Tibial nerve (tissue), 4 donors: ENCODE results near the gene MAML2. TPM values are rescaled to one million over a fixed set of nuclear protein-coding genes. Genes with fewer than 3 reads are reported as not detected.

ENCODE experiments used
- DNase-seq, 2 donors: peaks; one replicate each; pipeline ENCODE4 v3.0.0-alpha.2; 2019; ENCODE audit warnings: low spot score in 2 of 2
- H3K27ac ChIP-seq, 4 donors: fragments of 200-600 bp; sonication (generic) in 3 of 4; one replicate each; pipeline ENCODE4 v1.5.1; 2017 to 2019; ENCODE audit warnings: mild to moderate bottlenecking in 1 of 4
- H3K27me3 ChIP-seq, 2 donors: fragments of 200-600 bp; sonication (generic) in 1 of 2; one replicate each; pipeline versions ENCODE4 v1.5.1 to v1.6.0; 2017 to 2019
- H3K36me3 ChIP-seq, 3 donors: fragments of 200-600 bp; sonication (generic); one replicate each; pipeline ENCODE4 v1.5.1; 2018 to 2019
- H3K4me1 ChIP-seq, 4 donors: fragments of 200-600 bp; sonication (generic) in 3 of 4; one replicate each; pipeline ENCODE4 v1.5.1; 2017 to 2019
- H3K4me3 ChIP-seq, 4 donors: fragments of 200-600 bp; sonication (generic) in 3 of 4; one replicate each; pipeline ENCODE4 v1.5.1; 2017 to 2019; ENCODE audit warnings: mild to moderate bottlenecking in 1 of 4, moderate library complexity in 1 of 4
- H3K9me3 ChIP-seq, 4 donors: fragments of 200-600 bp; sonication (generic) in 3 of 4; one replicate each; pipeline ENCODE4 v1.5.1; 2017 to 2019
- CTCF ChIP-seq, 5 experiments: fragments of 200-600 bp in 3 of 5; fragments of 450-650 bp in 2 of 5; sonication (generic) in 3 of 5; IDR thresholded peaks; one replicate each; pipeline ENCODE4 v1.5.1; 2016 to 2019; ENCODE audit warnings: antibody characterized with exemption in 5 of 5, mild to moderate bottlenecking in 3 of 5, moderate library complexity in 2 of 5
- EP300 ChIP-seq, 2 donors: sonication (generic); formaldehyde crosslinking; IDR thresholded peaks; one replicate each; pipeline ENCODE4 v1.6.1; 2017; ENCODE audit warnings: antibody characterized with exemption in 2 of 2, mild to moderate bottlenecking in 1 of 2
- POLR2A ChIP-seq, 2 donors: fragments of 450-650 bp; IDR thresholded peaks; one replicate each; pipeline ENCODE4 v1.6.1; 2017; ENCODE audit warnings: antibody characterized with exemption in 2 of 2, mild to moderate bottlenecking in 2 of 2, moderate library complexity in 2 of 2
- WGBS, 2 donors: methylation state at CpG; one replicate each; pipeline ENCODE4 v1.1.5; 2018; 5-methylcytosine and 5-hydroxymethylcytosine counted together
- total RNA-seq, 4 donors: library from RNA; depleted of rRNA; stranded (reverse); fragments of >200 nt; gene quantifications; one replicate each; pipeline ENCODE4 v1.1.0, GENCODE V29; 2016

MAML2 gene
- total RNA-seq, 4 donors from 2014 or later: 20.5 to 38.4 (median 27.9) TPM

GRCh38 chr11:95950905-95951304 lies 392.1 kb downstream of the MAML2 start:
- no peak overlapping the region for H3K27ac ChIP-seq
- peaks cover 0 to 6% (median 0%) of the 10 kb centered on the region in 3 donors for H3K36me3 ChIP-seq
- H3K4me1 ChIP-seq: no peaks in the 10 kb centered on the region
- no peaks in the 10 kb centered on the region for H3K9me3 ChIP-seq
- H3K27me3 ChIP-seq: no peaks in the 10 kb centered on the region
- no peak for DNase-seq
- no peak overlapping the region for H3K4me3 ChIP-seq
- TF ChIP-seq EP300 (IDR thresholded peaks at IDR 0.05): no peak
- TF ChIP-seq CTCF (IDR thresholded peaks at IDR 0.05): no peak
- TF ChIP-seq POLR2A (IDR thresholded peaks at IDR 0.05): no peak

DNA sequence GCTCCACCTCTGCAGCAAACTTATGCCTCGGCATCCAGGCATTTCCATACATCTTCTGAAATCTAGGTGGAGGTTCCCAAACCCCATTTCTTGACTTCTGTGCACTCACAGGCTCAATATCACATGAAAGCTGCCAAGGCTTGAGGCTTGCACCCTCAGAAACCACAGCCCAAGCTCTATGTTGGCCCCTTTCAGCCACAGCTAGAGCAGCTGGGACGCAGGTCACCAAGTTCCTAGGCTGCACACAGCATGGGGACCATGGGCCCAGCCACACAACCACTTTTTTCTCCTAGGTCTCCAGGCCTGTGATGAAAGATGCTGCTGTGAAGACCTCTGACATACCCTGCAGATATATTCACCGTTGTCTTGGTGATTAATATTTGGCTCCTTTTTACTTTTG lies 394.4 kb downstream of the MAML2 start:
- 96 to 97% methylated on average over 3 of the region's 3 CpGs for WGBS, 2 donors
- no peak for DNase-seq
- no peak for TF ChIP-seq POLR2A (IDR thresholded peaks at IDR 0.05)
- no peak for TF ChIP-seq EP300 (IDR thresholded peaks at IDR 0.05)
- no peak for TF ChIP-seq CTCF (IDR thresholded peaks at IDR 0.05)

GRCh38 chr11:95944623-95945022 lies 398.4 kb downstream of the MAML2 start:
- no peak for DNase-seq
- Histone ChIP-seq H3K27me3 (no peaks in the 10 kb centered on the region), H3K9me3 (peaks cover 0 to 14% (median 0%) of the 10 kb centered on the region in 4 donors), H3K36me3 (peaks cover 0 to 13% (median 0%) of the 10 kb centered on the region in 3 donors), H3K4me1 (no peaks in the 10 kb centered on the region), H3K27ac (no peak overlapping the region), H3K4me3 (no peak overlapping the region)
- 89 to 93% methylated on average over 4 of the region's 4 CpGs for WGBS, 2 donors
- TF ChIP-seq POLR2A (IDR thresholded peaks at IDR 0.05) (no peak), CTCF (IDR thresholded peaks at IDR 0.05) (no peak), EP300 (IDR thresholded peaks at IDR 0.05) (no peak)

More for the DNA sequence above, 394.4 kb downstream of the MAML2 start:
- Histone ChIP-seq H3K27ac (no peak overlapping the region), H3K36me3 (peaks cover 0 to 13% (median 0%) of the 10 kb centered on the region in 3 donors), H3K27me3 (no peaks in the 10 kb centered on the region), H3K9me3 (peaks cover 0 to 14% (median 0%) of the 10 kb centered on the region in 4 donors), H3K4me3 (no peak overlapping the region), H3K4me1 (no peaks in the 10 kb centered on the region)

GRCh38 chr11:95943546-95943945 lies 399.4 kb downstream of the MAML2 start:
- H3K4me3 ChIP-seq: no peak overlapping the region

DNA sequence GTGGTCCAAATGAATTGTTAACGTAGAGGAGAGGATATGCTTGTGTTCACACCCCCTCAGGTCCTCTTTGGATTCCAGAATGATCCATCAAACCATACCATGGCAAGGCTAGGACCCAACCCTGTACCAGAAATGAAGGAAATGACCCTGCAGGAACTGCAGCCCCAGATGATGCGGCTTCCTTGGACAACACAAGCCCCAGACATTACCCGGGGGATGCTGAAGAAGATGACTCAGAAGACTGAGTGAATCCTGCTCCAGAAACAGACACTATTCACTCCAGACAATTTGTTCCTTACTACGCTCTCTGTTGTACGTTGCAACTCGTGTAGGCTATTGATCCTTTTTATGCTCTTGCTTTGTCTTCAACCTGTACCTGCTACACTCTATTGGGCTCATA lies 403.9 kb downstream of the MAML2 start:
- 75 to 93% methylated on average over 6 of the region's 6 CpGs for WGBS, 2 donors
- H3K4me1 ChIP-seq: no peaks in the 10 kb centered on the region
- H3K27me3 ChIP-seq: no peaks in the 10 kb centered on the region
- TF ChIP-seq CTCF (IDR thresholded peaks at IDR 0.05) (no peak), EP300 (IDR thresholded peaks at IDR 0.05) (no peak), POLR2A (IDR thresholded peaks at IDR 0.05) (no peak)
- no peak for DNase-seq
- no peaks in the 10 kb centered on the region for H3K36me3 ChIP-seq
- peaks cover 0 to 9% (median 0%) of the 10 kb centered on the region in 4 donors for H3K9me3 ChIP-seq
- H3K27ac ChIP-seq: no peak overlapping the region
- no peak overlapping the region for H3K4me3 ChIP-seq

More at GRCh38 chr11:95943546-95943945, 399.4 kb downstream of the MAML2 start:
- TF ChIP-seq POLR2A (IDR thresholded peaks at IDR 0.05) (no peak), CTCF (IDR thresholded peaks at IDR 0.05) (no peak), EP300 (IDR thresholded peaks at IDR 0.05) (no peak)
- H3K27me3 ChIP-seq: no peaks in the 10 kb centered on the region
- H3K36me3 ChIP-seq: peaks cover 0 to 11% (median 0%) of the 10 kb centered on the region in 3 donors
- 92 to 93% methylated on average over 1 of the region's 1 CpG for WGBS, 2 donors
- peaks cover 0 to 14% (median 0%) of the 10 kb centered on the region in 4 donors for H3K9me3 ChIP-seq
- H3K4me1 ChIP-seq: no peaks in the 10 kb centered on the region
- no peak for DNase-seq
- no peak overlapping the region for H3K27ac ChIP-seq
